ENCODE data around the gene SLC8B1.

SLC8B1 gene

DNA sequence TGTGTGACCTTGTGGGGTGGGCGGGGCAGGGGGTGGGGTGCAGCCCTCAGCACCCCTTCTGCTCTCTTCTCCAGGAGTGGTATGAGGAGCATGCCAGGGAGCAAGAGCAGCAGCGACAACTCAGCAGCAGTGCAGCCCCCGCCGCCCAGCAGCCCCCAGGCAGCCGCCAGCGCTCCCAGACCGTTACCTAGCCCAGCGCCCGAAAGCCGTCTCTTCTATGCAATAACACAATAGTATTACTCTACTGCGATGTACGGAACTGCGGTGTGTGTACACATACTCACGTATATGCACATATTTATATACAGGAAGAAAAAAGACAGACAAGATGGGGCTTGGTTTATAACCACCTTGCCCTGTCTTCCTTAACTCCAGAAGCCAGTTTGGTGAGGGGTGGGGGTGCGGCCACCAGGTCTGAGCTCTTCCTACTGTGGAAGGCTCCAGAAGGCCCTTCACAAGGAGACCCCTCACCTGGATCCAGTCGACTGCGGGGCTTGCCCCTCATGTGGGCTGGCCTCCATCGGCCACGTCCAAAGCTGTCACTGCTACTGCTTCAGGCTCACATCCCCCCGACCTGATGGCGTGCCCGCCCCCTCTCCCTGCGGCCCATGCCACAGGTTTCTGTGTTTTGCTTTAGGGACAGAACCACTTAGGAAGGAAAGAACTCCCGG, 38.9 kb downstream of the SLC8B1 start:
- DNase-seq (ENCODE audit: low read depth, low spot score), result no peak

DNA sequence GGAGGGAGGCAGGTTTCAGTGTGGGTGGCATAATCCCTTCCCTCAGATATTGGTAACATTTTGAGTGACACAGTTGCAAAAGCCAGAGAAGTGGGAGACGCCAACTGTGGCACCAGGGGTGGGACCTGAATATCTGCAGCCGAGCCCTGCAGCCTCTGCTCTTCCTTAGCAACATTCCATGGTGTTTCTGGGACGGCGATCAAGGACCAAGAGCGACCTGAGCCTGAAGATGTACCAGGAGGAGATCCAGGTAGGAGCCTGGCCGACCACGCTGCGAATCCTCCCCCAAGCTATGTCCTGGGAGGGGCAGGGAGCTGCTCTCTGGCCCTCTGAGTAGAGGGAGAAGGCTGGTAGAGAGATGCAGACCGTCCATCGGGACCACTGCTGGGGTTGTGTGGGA, 41.8 kb downstream of the SLC8B1 start:
- no peak for DNase-seq (ENCODE audit: low read depth, low spot score)

DNA sequence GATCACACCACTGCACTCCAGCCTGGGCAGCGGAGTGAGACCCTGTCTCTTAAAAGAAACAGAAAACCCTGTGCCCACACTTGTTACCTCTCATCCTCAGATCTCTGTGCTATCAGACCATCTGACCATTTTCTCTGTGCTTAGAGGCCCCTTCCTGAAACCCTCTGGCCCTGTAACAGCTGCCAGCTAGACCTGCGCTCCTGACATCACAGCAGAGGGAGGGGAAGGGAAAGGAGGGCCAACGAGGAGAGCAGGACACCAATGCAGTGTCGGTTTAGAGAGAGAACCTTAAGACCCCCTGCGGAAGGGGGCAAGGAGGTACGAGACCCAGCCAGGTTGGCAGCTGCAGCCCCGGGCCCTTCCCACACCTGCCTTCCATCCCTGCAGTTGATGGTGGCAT, 42.4 kb downstream of the SLC8B1 start:
- DNase-seq (ENCODE audit: low read depth, low spot score), result no peak

DNA sequence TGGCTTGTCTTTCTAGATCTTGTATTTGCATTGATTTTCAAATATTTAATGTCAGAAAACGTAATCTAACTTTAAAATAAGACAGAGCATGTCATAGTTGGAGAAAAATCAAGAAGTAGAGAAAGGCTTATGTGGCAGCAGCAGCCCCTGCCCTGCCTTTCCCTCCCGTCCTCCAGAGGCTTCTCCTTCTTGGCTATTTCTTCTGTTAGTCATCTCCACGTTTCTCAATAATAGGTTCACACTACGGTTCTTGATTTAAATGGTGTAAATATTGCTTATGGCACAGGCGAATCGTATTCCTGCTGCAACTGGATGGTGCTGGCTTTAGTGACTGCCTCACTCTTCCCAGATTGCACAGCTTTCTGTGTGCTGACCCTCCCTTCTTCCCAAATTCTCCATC, 42.8 kb downstream of the SLC8B1 start:
- DNase-seq (ENCODE audit: low read depth, low spot score), result no peak

DNA sequence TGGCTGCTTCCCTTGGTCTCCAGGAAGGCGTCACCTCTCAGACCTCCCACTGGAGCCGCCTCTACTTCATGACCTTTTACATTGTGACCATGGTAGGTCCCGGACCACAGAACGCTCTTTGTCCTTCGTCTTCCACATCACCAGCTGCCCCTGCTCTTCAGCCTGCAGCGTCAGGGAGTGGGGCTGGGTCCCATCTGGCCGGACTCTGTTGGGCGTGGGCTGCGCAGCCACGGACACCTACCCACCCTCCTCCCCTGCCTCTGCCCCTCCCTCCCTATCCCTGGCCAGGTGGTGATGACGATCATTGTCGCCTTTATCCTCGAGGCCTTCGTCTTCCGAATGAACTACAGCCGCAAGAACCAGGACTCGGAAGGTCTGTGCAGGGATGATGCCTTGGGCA, 43.3 kb downstream of the SLC8B1 start:
- no peak for DNase-seq (ENCODE audit: low read depth, low spot score)

DNA sequence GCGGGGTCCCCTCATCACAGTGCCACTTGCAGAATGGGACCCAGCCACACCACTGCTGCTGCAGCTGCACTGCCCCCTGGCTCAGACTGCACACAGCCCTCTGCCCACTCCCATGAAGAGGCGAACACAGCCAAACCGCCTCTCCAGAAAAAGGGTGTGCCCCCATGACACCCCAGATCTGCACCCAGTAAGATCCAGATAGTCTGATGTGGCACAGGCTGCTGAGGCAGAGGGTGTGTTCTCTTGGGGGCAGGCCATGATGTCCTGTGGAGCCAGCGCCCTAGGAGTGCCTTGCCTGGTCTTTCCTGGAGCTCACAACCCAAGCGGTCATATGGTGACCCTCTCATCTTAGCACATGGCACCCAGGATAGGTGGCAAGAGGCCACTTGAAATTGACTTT, 44.4 kb downstream of the SLC8B1 start:
- no peak for DNase-seq (ENCODE audit: low read depth, low spot score)

DNA sequence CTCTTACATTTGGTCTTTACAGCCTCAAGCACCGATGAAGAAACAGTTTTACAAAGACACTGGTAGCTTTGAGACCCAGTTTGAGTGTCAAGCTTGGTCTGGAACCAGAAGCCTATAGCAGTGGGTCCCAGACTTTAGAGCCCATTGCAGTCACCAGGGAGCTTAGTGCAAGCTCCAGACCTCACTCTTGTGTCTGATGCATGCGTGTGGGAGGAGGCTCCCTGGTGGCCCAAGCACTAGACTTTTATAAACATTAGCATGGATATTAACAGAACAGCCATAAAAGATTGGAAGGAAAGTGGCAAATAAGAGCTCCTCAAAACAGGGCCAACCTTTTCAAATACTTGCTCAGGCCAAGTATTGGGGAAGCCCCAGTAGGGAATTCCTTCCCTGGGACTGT, 45.5 kb downstream of the SLC8B1 start:
- no peak for DNase-seq (ENCODE audit: low read depth, low spot score)

DNA sequence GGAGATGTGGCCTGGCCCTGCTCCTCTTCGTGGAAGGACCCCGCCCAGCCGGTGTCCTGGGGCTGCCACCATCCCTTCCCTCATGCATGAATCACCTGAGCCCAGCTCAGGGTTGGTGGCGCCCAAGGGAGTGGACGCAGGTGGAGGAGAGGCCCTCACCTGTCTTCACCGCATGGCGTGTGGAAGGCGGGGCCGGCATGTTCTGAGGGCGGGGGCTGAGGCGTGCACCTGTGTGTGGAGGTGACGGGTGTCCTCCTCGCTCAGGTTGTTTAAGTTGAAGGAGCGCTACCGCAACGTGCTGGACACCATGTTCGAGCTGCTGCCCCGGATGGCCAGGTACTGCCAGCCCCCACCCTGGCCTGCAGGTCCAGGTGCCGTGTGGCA, 47.0 kb downstream of the SLC8B1 start:
- no peak for DNase-seq (ENCODE audit: low read depth, low spot score)

DNA sequence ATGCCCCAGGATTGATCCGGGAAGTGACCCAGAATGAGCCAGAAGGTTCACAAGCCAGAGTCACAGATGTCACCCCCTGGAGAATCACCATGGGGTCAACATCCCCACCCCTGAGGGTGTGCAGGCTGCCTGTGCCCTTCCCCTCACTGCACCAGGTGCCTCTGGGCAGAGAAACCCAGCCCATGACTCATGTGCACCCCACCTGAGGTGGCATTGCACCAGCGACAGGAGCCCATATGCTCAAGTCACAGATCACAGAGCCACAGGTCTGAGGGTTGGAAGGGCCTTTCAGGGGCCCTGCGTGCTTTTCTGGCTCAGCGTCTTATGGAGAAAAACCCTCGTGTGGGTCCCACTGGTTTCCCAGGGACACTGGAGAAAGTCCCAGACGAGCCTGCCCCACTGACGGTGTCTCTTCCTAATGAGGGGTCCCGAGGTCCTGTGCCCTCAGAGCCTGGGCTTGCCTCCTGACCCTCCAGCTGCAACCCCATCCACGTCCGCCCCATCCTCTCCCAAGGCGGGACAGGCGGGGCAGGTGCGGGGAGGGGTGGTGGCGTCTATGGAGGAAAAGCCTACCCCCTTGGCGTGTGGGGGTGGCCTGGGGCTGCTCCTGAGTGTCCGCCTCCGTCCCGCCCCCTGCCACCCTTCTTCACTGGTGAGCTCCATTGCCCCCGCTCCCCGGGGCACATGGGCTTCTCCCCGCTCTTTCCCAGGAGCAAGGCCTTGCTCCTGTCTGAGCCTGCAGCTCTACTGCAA, 47.6 kb downstream of the SLC8B1 start:
- no peak for DNase-seq (ENCODE audit: low read depth, low spot score)

DNA sequence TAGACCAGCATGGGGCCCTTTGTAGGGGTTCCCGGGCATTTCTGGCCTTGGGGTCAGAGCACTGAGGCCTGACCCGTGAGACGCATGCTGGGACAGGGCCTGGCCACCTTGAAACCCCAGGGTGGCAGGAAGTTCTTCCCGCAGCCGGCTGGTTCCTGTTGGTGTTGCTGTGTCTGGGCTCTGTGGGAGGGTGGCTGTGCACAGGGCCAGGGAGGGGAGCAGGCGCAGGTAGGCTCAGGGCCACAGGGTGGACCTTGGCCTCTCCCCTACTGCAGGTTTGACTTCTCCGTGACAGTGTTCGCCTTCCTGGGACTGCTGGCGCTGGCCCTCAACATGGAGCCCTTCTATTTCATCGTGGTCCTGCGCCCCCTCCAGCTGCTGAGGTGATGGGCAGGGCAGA, 48.2 kb downstream of the SLC8B1 start:
- DNase-seq (ENCODE audit: low read depth, low spot score), result no peak

DNA sequence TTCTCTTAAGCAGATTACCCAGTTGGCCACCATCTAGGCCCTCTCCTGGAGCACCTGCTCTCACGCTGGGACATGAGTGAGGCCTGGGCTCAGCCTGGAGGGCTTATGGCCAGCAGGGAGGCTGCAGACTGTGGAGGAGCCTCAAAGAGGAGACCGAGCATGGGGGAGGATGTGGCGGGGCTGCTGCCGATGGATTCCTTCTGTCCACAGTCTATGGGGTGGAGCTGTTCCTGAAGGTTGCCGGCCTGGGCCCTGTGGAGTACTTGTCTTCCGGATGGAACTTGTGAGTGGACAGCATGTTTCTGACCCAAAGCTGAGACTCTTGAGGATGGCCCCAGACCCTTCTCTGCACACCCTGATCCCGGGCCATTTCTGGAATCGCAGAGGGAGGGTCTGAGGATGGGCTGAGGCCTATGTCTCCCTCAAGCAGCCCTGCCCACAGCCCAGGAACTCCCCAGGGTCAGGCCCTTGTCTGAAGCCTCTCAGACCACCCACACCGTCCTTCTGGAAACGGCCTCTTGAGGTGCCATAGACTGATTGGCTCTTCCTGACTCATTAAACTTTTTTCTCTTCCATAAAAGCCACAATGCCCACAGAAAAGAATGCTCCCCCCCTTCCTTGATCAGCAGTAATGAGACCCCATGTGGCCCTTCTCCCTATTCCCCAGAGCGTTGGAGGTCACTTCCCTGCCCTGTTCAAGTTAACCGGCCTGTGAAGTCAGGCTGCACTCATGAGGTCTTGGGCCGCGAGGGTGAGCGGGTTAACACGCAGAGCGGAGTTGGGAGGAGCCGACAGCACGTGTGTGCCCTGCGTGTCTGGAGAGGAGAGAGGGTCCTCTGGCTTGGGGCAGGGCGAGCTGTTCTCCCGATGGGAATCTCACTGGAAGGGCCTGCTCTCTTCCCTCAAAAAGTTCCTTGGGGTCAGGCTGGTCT, 49.0 kb downstream of the SLC8B1 start:
- DNase-seq (ENCODE audit: low read depth, low spot score), result no peak

DNA sequence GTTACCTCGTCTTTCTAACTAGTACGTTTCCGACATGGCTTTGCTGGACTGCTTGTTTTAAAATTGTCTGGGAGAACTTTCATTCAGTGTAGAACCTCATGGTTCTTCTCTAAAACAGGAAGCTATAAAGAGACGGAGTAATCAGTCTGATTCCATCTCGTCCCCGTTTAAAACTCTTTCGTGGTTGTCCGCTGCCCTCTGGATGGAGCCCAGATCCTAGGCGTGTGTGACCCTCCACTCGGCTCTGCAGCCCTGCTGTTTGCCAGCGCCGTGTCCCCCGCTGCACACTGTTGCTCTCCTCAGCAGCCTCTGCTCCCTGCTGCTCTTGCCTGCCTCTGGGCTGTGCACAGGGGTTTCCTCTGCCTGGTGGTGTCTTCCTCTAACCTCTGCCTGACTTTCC, 50.2 kb downstream of the SLC8B1 start:
- DNase-seq (ENCODE audit: low read depth, low spot score), result no peak

DNA sequence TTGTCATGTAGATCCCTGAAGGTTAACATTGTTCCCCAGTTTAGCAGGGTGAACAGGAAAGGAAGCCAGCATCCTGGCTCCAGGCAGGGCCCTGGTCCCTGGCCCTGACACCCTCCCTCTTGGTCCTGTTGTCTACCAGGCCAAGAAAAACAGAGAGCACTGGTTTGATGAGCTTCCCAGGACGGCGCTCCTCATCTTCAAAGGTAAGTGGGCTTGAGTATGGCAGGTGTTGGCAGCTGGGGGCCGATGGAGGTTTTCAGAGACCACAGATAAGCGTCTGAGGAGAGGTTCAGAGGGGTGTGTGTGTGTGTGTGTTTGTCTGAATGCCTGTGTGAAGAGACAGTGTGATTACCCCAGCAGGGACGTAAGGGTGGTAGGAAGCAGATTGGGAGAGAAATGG, 56.3 kb downstream of the SLC8B1 start:
- DNase-seq (ENCODE audit: low read depth, low spot score), result no peak

DNA sequence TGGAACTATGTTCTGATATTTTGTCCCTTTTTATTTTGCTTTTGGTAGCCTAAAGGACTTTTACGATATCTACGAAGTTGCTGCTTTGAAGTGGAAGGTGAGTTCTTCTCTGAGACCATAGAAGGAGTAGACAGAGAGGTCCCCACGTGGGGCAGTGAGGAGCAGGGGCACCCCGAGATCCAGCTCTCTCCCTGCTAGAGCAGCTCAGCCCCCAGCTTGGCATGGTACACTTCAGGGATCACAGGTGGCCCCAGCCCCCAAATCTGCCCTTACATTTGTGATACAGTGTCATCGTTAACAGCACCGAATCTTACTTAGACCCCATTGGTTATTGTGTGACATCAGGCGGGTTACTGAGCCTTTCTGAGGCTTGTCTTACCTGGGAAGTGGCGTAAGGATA, 56.8 kb downstream of the SLC8B1 start:
- DNase-seq (ENCODE audit: low read depth, low spot score), result no peak

DNA sequence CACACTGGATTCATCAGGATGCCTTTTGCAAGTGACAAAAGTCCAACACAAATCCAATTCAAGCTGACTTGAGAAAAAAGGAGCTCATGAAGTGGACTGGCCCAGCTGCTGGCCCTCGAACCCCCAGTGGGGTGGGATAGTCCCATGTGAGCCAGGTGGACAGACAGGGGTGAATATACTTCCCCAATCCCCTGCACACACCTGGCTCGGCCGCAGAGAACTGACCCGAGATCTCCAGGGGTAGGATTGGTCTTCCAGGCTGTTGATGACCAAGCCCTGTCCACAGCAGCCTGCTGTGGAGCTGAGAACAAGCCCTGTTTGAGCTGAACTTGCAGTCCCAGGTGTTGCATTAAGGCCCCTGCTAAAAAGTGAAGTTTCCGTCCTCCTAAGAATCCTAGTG, 57.4 kb downstream of the SLC8B1 start:
- no peak for DNase-seq (ENCODE audit: low read depth, low spot score)

DNA sequence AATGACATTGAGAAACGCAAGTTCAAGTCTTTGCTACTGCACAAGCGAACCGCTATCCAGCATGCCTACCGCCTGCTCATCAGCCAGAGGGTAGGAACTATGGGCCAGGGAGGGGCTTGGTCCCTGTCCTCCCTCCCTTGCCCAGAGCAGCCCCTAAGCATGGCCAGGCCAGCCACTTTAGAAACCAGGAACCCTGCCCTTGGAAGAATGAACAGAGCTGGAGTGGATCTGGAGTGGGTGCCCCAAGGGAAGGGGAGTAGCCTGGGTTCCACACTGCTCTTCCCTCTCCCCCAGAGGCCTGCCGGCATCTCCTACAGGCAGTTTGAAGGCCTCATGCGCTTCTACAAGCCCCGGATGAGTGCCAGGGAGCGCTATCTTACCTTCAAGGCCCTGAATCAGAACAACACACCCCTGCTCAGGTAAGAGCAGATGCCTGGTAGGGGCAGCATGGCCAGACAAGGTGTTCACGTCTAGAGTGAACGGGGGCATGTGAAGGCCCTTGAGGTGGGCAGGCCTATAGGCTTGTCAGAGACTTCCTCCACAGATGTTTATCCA, 57.9 kb downstream of the SLC8B1 start:
- DNase-seq (ENCODE audit: low read depth, low spot score), result no peak

DNA sequence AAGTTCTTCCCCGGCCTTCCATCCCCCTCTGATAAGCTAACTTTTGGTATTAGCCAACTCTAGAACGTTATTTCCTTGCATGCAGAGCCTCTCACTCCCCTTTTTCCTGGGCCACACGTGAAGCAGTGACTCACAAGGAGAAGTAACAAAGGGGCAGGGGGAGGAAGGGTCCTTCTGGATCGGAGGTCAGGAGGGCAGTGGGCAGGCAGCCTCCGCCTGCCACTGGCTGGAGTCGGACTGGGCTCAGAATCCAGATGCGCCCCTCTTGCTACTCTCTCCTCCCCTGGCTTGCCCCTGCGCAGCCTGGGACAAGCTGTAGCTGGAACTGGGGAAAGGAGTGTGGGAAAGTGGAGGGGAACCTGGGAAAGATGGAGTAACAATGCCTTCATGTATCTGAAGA, 58.6 kb downstream of the SLC8B1 start:
- DNase-seq (ENCODE audit: low read depth, low spot score), result no peak

DNA sequence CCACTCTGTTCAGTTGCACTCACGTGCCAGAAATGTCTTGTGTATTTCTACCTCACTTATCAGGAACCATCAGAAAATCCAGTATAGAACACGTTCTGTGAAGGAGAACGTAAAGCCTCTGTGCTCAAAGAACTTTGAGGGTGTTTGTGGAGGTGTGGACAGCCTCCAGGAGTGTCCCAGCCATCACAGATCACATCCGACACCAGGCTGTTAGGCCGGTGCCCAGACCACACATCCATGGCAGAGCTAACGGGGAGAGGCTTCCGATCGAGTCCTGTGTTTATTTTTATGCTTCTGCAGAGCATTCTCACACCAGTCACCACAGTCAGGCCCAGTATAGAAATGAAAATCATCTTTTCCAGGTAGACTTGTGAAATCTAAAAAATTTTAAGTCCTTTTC, 60.1 kb downstream of the SLC8B1 start:
- DNase-seq (ENCODE audit: low read depth, low spot score), result no peak

DNA sequence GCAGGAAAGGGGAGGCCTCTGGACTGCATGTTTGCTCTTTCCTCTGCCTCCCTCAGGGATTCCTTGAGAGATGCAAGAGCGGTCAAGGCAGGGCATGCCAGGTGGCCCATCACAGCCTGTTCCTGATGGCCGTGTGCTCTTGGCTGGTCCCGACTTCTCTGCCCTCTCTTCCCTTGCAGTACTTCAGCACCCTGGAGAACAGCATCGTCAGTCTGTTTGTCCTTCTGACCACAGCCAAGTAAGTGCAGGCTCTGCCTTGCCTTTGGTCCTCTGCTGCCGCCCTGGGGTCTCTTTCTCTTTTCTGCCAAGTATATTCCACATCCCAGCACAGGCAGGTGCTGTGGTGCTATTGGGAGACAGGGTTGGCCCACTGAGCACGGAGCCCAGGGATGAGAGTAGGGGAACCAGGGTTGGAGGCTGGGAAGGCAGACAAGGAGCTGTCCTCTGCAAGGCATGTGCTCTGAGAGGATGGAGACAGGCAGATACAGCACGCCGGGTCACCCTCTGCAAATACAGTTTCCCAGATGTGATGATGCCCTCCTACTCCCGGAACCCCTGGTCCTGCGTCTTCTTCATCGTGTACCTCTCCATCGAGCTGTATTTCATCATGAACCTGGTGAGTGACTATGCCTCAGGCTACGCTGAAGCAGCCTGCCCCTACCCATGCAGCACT, 61.7 kb downstream of the SLC8B1 start:
- no peak for DNase-seq (ENCODE audit: low read depth, low spot score)

DNA sequence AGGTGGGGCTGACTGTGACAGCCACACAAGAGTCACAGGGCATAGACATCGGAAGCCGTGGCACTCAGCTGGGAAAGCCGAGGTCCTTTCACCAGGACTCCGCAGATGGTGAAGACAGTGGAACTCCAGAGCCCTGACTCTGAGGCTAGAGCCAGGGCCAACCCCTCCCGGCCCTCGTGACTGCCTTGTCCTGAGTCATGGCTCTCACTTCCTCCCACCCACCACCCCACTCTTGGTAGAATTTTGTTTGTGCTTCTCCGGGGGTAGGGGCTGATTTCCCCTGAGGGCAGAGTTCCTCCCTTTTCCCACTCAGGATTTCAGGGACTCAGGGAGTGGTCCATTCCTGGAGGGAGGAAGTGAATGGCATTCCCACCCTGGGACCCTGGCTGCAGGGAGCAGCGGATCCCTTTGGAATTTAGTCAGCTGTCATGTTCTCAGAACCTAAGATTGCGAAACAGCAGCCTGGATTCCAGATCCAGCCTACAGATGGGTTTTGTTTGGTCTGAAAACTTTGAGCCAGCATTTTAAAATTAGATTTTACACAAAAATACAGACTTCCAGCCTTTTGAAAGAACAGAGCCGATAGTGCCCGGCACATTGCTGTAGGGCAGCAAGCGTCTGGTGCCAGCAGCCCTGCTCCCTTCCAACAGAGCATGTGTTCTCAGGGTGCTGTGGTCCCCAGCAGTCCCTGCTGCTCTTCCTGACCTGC, 62.9 kb downstream of the SLC8B1 start:
- DNase-seq (ENCODE audit: low read depth, low spot score), result peak; percentile 59

DNA sequence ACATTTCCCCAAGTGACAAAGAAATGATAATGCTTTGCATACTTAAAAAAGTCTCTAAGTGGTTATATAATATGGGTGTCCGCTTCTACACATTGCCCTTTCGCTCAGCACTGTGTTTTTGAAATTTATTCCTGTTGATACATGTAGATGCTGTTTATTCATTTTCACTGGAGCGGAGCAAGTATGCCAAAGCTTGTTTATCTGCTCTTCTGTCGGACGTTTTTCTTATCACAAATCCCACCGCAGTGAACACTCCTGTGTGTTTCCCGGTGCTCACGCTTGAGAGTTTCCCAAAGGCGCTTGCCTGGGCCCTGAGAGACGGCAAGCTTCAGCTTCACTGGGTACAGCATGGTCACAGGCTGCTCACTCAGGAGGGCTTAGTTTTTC, 63.5 kb downstream of the SLC8B1 start:
- no peak for DNase-seq (ENCODE audit: low read depth, low spot score)
